Neural crest cell (in vitro differentiated cells): Measurements from ENCODE around the gene TNFRSF1B. TPM values are rescaled to one million over a fixed set of nuclear protein-coding genes. Genes with fewer than 3 reads are reported as not detected.

ENCODE experiments used
- DNase-seq: peaks from one replicate; pipeline ENCODE4 v3.0.0; 2021; ENCODE audit warnings: low read depth, mixed read lengths, low spot score
- H3K27ac Mint-ChIP-seq: one replicate; pipeline ENCODE4 v1.8.0; 2021; ENCODE audit warnings: mild to moderate bottlenecking, mixed read lengths; ENCODE audit not compliant: unreplicated experiment
- H3K27me3 Mint-ChIP-seq: 2 replicates; pipeline ENCODE4 v1.8.0; 2021; ENCODE audit warnings: low read depth, mild to moderate bottlenecking, mixed read lengths
- H3K36me3 Mint-ChIP-seq: 2 replicates; pipeline ENCODE4 v1.8.0; 2021; ENCODE audit warnings: low read depth, mild to moderate bottlenecking, mixed read lengths
- H3K4me1 Mint-ChIP-seq: 2 replicates; pipeline ENCODE4 v1.8.0; 2021; ENCODE audit warnings: mixed read lengths
- H3K4me3 Mint-ChIP-seq: one replicate; pipeline ENCODE4 v1.8.0; 2021; ENCODE audit warnings: mild to moderate bottlenecking, mixed read lengths
- H3K9me3 Mint-ChIP-seq: 2 replicates; pipeline ENCODE4 v1.8.0; 2021; ENCODE audit warnings: mixed read lengths
- total RNA-seq: library from RNA; stranded (reverse); gene quantifications from 2 replicates; pipeline ENCODE4 v1.2.1, GENCODE V29; 2021
- TF ChIP-seq, protein P1 (sequence below): fragments of 200-600 bp; sonication (generic); conservative IDR thresholded peaks from 2 replicates; pipeline ENCODE4 v1.5.0; 2021; ENCODE audit warnings: antibody characterized with exemption, mild to moderate bottlenecking

TNFRSF1B gene
- total RNA-seq, 1 donor from 2014 or later: 3.3 TPM

DNA sequence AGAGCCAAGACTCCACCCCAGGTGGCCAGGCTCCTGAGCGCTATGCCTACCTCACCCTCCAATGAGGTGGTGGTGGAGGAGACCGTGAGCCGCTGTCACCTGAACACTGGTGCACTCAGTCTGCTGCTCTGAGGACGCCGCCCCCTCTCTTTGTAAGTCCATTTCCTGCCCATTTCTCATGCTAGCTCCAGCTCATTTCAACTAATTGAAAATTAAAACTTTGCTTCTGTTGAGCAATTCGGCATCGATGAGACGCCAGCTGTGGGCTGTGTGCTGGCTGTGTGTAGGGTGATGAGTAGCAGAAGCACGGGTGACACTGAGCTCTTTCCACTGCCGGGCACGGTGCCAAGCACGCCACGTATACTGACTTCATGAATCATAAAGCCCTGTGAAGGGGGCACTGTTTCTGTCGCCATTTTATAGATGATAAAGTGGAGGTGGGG lies 11.2 kb downstream of the TNFRSF1B start:
- H3K27me3 Mint-ChIP-seq: no peaks in the 10 kb centered on the region
- H3K4me1 Mint-ChIP-seq: peaks cover 63% of the 10 kb centered on the region
- DNase-seq: no peak
- H3K4me3 Mint-ChIP-seq: no peak overlapping the region
- TF ChIP-seq, protein P1, sequence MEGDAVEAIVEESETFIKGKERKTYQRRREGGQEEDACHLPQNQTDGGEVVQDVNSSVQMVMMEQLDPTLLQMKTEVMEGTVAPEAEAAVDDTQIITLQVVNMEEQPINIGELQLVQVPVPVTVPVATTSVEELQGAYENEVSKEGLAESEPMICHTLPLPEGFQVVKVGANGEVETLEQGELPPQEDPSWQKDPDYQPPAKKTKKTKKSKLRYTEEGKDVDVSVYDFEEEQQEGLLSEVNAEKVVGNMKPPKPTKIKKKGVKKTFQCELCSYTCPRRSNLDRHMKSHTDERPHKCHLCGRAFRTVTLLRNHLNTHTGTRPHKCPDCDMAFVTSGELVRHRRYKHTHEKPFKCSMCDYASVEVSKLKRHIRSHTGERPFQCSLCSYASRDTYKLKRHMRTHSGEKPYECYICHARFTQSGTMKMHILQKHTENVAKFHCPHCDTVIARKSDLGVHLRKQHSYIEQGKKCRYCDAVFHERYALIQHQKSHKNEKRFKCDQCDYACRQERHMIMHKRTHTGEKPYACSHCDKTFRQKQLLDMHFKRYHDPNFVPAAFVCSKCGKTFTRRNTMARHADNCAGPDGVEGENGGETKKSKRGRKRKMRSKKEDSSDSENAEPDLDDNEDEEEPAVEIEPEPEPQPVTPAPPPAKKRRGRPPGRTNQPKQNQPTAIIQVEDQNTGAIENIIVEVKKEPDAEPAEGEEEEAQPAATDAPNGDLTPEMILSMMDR: no peak
- no peaks in the 10 kb centered on the region for H3K36me3 Mint-ChIP-seq
- H3K9me3 Mint-ChIP-seq: no peaks in the 10 kb centered on the region
- H3K27ac Mint-ChIP-seq: no peak overlapping the region

DNA sequence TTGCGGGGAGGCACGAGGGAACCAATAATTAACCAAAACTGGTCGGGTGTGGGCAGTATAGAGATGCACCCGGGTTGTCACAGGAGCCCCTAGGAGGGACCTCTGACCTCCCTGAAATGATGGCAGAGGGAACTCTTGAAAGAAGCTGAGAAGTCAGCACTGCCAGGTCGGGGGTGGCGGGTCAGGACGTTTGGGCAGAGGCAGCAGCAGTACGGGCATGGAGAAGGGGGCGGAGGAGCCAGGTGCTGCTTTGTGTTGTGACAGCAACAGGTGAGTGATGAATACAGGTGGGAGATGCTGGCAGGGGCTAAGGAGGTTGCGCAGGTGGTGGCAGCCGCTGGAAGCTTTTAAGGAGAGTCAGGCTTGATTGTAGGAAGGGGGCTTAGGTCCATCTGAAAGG lies 11.7 kb downstream of the TNFRSF1B start:
- DNase-seq: no peak
- TF ChIP-seq, protein P1: no peak
- Mint-ChIP-seq H3K9me3 (no peaks in the 10 kb centered on the region), H3K27ac (no peak overlapping the region), H3K27me3 (no peaks in the 10 kb centered on the region), H3K36me3 (no peaks in the 10 kb centered on the region), H3K4me3 (no peak overlapping the region), H3K4me1 (peaks cover 68% of the 10 kb centered on the region)

DNA sequence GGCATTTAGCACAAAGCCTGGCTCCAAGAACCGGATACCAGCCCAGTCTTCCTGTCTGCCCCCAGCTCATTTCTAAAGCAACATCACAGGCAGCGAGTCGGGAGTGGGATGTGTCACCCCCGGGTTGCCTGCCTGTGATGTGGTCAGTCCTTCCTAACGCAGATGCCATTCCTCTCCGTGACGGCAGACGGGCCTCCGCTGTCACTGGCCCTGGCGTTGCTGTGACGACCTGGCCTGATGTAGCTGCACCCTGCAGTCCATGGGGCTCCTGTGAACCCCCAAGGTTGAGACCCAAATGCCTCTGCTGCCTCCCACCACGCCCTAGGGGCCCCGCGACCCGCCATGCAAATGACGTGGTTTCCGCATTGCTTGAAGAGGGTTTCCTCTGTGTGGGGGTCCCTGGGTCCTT lies 12.3 kb downstream of the TNFRSF1B start:
- TF ChIP-seq, protein P1: no peak
- no peak overlapping the region for H3K27ac Mint-ChIP-seq
- H3K4me1 Mint-ChIP-seq: peaks cover 72% of the 10 kb centered on the region
- no peaks in the 10 kb centered on the region for H3K36me3 Mint-ChIP-seq
- no peak for DNase-seq
- H3K9me3 Mint-ChIP-seq: no peaks in the 10 kb centered on the region
- no peaks in the 10 kb centered on the region for H3K27me3 Mint-ChIP-seq
- H3K4me3 Mint-ChIP-seq: no peak overlapping the region

DNA sequence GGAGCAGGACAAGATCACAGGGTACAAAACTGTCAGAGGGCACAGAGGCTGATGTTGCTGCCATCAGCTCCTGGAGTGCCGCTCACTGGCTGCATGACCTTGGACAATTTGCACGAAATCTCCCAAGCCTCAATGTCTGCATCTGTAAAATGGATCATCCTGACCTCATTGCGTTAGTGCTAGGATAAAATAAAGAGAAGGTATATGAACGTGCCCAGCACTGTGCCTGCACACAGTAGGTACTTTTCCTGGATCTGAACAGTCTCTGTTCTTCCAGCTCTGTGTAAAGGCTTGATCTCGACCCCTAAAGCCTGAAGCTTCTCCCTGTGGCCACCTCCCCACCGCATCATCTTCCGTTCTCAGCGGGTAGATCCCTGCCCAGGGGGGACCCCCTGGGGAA lies 12.9 kb downstream of the TNFRSF1B start:
- TF ChIP-seq, protein P1: no peak
- Mint-ChIP-seq H3K4me3 (no peak overlapping the region), H3K36me3 (no peaks in the 10 kb centered on the region), H3K9me3 (no peaks in the 10 kb centered on the region), H3K27me3 (no peaks in the 10 kb centered on the region), H3K27ac (no peak overlapping the region), H3K4me1 (peaks cover 71% of the 10 kb centered on the region)
- no peak for DNase-seq

DNA sequence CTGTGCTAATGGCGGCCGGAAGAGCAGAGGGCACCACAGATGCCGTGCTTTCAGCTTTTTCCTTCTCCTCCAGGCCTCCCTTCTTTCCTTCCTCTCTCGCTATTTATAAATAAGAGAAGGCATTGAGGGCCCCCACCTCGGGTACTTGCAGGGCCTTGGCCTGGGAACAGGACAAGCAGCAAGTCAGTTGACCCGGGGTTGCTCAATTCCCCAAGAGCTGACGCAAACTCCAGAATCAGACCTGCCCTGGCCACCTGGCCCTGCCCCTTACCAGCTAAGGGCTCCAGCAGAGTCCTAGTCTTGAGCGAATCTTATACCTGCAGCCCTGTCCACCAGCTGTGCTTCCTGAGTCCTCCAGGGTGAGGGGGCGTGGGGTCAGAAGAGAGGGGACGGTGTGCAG lies 13.5 kb downstream of the TNFRSF1B start:
- Mint-ChIP-seq H3K4me3 (no peak overlapping the region), H3K27ac (no peak overlapping the region), H3K36me3 (no peaks in the 10 kb centered on the region), H3K4me1 (peaks cover 71% of the 10 kb centered on the region), H3K27me3 (no peaks in the 10 kb centered on the region), H3K9me3 (no peaks in the 10 kb centered on the region)
- DNase-seq: no peak
- TF ChIP-seq, protein P1: no peak

DNA sequence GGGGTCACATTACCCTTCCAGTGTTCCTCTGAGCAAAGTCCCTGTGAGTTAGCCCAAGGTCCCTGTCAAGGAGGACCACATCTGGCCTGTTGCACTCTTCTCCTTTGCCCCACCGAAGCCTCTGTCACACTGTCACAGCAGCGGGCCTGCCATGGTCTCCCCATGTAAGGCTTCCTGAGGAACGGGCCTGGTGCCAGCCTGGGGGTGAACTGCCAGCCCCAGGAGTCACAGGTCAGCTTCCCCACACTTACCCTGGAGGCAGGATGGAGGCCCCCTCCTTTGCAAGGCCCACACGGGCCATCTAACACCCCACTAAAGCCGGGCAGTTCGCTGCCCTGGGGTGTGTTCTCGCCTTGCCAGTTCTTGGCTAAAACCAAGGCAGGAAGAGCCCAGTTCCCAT lies 14.1 kb downstream of the TNFRSF1B start:
- no peak for DNase-seq
- H3K27ac Mint-ChIP-seq: no peak overlapping the region
- H3K36me3 Mint-ChIP-seq: no peaks in the 10 kb centered on the region
- no peaks in the 10 kb centered on the region for H3K9me3 Mint-ChIP-seq
- H3K27me3 Mint-ChIP-seq: no peaks in the 10 kb centered on the region
- peak overlapping the region; percentile 31 for H3K4me3 Mint-ChIP-seq
- H3K4me1 Mint-ChIP-seq: peaks cover 69% of the 10 kb centered on the region
- TF ChIP-seq, protein P1: no peak
